HG03139 (cell line): ENCODE measurements around the gene HOXA5.

Source experiments
- ATAC-seq: cut with Tn5 transposase; IDR thresholded peaks from one replicate; pipeline ENCODE4 v1.9.1; 2021; ENCODE audit not compliant: unreplicated experiment

The HOXA5 gene

DNA sequence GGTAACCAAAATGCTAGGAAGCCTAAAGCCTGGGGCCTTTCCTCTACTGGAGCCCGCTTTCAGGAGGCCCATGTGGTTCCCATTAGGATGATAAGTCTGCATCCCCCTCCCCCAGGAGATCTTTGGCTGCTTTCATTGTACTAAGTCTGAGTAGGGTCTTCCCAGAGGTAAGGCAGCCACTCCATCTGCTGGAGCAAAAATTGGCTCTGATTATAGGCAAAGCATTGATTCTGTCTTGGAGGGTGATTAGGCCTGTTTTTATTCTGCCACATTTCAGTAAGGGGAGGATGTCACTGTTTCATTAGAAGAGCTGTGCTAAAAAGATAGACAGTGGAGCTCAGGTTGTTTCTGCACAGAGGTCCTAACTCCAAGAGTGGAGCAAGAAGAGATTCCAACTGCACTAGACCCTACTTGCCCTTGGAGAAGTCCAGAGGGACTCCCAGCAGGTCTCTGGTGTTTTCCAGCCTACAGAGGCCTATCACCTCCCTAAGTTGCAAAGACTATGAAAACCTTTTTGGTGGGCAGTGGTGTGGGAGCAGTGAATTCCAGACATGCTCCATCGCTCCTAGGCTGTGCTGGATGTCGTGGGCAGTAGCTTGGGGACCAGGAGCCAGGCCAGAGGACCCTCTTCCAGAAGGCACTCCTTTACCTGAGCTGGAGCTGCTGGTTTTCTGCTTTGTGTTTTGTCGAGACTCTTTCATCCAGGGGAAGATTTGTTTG is 33.9 kb downstream of the HOXA5 start:
- no peak for ATAC-seq

DNA sequence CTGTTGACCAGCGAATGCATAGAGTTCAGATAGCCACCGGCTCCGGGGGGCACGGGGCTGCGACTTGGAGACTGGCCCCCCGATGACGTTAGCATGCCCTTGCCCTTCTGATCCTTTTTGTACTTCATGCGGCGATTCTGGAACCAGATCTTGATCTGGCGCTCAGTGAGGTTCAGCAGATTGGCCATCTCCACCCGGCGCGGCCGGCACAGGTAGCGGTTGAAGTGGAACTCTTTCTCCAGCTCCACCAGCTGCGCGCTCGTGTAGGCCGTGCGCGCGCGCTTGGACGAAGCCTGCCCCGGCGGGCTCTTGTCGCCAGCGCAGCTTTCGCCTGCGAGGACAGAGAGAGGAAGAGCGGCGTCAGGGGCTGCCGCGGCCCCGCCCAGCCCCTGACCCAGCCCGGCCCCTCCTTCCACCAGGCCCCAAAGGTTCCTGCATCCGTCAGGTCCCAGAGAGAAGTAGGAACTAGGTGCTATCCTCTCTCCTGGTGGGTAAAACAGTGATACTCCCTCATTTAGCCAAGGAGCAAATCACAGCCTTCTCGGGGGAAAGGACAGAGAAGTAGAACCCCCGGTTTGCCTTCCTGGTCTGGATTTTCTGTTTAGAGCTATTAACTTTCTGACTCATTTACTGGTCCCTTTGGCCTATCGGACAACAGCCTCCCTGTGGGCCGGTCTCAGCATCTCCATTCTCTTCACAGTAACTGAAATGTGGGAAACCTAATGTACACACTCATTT is 34.9 kb downstream of the HOXA5 start:
- ATAC-seq: no peak

DNA sequence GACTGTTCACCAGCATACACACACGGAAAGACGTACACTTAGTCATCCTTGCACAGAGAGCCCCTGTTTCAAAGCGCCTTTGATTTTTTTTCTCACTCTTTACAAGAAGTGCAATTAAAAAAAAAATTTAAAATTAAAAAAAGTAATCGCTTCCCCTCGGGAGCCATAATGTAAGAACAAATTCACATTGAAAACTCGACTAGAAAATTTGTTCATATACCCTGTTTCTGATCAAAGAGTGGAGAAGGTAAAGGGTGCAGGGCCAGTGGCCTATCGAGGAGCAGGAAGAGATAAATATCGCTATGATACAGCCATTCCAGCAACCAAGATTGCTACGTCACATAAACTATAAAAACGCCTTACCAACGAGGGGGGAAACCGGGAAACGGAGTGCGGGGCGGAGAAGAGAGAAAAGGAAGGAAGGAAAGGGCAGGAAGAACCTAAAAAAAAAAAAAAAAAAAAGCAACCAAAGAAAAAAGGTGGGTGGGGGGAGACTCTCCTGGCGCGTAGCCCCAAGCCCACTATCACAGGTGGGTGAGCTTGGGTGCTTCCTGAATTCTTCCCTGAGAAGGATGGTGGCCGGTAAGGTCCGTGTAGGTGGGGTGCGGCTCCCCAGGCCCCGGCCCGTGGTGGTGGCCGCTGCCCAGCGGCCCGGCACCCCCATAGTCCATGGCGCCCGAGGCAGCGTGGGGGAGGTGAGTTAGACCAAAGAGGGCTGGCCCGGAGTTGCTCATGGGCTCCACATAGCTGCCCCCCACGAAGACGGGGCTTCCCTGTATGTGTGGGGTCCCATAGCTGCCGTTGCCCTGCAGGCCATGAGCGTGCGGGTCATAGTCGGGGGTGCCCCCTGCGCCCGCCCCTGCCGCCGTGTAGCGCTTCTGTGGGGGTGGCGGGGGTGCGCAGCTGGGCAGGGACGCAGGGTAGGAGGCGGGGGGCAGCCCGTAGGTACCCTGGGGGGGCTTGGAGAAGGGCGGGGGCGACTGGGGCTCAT is 35.8 kb downstream of the HOXA5 start:
- no peak for ATAC-seq

DNA sequence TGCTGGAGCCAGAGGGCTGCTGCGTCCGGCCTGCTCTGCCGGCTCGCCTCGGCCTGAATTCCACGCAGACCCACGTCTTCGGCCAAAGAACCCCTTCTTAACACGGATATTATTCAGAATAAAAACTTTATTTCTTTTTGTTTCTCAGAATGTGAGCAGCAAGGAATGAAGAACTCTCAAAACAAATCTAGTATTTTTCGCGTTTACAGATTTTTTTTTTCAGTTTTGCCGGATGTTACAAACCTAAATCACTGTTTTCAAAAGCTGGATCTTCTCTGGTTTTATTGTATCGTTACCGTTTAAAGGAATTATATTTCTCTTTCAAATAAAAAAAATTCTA is 36.6 kb downstream of the HOXA5 start:
- no peak for ATAC-seq

DNA sequence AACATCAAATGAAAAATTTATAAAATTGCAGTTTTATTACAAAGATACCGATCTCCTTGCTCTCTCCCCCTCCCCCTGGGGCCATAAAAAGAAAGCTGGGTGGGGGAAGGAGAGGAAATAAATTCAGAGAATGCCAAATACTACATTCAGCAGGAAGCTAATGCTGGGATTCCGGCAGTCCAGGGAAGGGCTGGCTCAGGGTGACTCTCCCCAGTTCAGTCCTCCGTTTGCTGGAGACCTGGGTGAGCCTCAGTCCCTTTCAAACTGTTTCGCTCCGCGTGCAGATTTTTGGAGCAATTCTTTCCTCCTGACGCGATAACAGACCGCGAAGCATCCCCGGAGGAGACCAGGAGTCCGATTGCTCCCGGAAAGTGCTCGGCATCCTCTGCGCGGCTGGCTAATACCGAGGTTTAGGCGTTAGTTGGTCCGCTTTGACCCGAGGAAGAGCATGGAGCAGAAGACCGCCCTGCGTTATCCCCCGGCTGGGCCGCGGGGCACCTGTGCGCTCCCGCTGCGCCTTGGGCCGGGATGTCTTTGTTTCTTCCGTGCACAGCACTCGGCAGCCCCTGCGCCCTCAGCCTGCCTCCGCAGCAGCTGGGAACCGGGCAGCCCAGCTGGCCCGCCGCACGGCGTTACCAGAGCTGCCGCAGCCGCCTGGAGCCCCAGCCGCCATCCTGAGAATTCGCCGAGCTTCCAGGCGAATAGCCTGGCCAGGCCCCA is 37.1 kb downstream of the HOXA5 start:
- no peak for ATAC-seq

DNA sequence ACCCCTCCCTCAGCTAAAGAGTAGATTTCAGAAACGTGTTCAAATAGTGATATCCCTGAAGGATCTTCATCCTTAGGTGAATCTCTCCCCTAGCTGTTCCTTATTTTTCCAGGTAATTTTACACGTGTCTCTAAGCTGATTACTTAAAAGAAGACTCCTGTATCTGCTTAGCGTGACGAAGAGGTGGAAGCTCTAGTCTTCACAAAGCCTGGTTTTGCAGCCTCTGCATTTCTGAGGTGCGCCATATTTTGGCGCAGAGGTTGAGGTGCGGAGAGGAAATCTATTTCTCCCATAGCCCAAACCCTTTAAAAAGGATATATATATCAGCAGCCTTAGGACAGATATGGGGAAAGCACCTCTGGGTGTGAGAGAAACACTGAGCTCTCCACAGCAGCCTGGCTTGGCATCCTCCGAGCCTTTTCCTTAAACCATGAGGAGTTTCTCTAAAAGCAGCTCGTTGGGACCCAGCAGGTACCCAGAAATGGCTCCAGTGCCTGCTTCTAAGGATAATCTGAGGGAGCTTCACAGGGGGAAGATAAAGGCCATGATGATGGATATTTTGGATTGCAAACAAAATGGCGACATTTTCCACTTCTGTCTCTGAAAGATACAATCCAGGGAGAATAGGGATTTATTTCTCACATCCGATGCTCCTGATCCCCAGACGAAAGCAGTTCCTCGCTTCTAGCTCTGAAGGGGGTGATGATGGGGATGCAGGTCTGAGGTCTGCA is 38.0 kb downstream of the HOXA5 start:
- ATAC-seq: no peak

DNA sequence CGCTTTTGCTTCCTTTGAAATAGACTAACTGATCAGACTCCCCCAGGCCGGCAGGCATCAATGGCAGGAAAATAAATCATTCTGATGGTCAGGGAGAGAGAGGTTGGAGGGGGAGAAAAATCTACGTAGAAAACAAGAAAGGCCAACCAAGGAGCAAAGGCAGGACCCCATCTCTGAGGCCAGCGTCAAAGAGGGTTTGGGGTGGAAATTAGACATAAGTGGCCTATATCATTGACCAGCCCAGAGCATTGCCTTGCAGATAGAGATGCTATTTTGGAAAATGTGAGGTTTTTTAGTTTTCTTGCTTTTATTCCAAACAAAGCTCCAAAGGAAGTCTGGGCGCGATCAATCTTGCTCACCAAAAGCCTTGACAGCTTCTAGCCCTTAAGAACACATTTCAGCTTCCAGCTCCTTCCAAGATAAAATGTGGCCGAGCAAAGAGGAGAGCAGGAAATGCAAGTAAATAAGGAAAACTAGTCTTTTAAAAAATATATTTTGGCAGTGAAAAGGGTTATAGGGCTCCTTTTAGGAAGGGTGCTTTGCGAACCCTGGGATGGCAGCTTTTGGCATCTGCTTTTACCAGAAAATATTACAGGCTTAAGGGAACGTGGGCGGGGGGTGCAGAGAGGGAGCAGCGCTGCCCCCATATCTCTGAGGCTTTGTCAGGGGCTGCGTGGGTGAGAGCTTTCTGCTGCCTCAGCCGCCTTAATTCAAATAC is 39.0 kb downstream of the HOXA5 start:
- no peak for ATAC-seq

DNA sequence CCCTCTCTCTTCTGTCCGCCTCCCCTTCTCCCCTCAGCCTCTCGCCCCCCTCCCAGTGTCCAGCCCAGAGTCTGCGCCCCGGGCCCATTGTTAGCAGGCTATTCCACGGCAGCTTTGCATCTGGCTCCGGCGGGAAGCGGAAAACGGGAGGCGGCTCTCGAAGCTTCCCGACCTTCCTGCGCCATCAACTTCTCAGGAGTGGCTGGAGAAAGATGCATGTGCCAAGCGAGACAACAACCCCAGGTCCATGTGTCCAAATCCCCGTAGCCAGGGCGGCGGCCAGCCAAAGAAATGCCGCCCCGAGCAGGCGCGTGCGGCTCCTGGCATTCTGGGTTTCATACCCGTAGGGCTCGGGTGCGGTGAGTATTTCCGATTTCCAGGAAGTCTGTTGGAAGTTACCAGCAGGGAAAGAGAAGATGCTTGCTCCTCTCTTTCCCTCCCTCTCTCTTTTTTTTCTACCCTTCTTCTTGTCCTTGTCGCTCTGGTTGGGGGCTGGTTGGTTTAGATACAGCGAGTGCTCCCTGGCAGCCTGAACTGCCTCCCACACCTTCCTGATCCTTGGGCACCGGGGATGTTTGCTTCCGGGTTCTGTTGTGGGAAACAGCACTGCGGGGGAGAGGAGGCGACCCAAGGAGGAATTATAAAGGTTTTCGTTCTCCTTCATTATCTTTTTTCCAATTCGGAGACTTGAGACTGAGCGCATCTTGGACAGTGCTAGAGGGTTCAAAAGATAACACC is 39.8 kb downstream of the HOXA5 start:
- ATAC-seq: no peak

DNA sequence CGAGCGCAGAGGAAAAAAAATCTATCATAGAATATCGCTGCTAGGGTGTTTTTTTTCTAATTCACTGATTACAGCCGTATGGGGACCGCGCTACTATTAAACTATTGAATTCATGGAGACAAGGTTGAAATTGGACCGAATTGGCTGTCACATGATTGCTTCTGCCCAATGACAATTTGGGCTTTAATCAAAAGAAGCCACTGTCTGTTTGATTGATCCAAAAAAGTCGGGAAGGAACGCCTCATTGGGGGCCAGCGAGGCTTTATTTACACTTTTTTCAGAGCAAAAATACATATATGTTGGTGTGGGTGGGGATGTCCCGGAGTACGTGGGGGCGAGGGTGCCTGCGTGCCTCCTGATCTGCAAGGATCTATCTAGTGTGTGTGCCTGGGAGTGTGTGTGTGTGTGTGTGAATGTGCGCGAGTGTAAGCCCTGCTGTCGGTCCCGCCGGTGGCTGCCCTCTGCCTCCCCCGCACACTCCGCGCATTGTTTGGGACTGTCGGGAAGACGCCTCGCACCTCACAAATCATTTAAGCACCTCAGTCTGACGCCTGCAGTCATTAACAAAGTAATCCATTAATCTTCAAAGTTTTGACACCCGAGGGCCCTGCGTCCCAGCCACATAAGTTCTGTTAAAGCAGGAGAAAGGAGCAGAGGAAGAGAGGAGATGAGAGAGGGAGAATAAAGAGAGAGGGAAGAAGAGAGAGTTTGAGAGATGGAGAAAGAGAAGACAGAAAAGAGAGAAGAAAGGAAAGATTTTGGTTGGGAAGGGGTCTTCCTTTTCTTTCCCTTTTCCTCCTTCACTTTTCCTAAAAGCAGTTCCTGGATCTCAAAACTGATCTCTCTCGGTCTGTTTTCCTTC is 40.7 kb downstream of the HOXA5 start, which contains the start of gene HOXA2:
Gene HOXA2 (minus strand): TSS at position 103 of the 862 bp plus-strand sequence. CDS start 183 bp downstream, outside the sequence.
- ATAC-seq: no peak

DNA sequence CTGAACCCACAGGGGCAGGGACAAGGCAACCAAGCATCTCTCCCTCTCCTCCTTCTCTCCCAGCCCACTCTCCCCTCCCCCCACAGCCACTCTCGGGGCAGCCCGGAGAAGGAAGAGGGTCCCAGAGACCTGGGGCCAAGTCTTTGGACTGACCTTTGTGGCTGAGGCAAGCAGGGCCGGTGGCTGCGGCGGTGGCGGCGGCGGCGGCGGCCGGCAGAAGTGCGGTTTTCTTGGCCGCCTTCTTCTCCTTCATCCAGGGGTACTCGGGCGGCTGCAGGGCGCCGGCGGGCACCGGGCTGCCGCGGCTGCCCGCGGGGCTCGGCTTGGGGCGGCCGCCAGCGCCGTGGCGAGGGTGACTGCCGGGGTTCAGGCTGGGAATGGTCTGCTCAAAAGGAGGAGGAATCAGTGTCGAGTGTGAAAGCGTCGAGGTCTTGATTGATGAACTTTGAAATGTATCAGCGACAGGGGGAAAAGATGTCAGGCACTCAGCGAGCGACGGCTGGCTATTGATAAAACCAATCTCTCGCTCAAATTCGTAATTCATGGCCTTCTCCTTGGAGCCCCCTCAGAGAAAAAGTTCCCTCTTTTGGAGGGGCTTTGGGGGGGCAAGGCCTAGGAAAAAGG is 41.4 kb downstream of the HOXA5 start:
- ATAC-seq: no peak

DNA sequence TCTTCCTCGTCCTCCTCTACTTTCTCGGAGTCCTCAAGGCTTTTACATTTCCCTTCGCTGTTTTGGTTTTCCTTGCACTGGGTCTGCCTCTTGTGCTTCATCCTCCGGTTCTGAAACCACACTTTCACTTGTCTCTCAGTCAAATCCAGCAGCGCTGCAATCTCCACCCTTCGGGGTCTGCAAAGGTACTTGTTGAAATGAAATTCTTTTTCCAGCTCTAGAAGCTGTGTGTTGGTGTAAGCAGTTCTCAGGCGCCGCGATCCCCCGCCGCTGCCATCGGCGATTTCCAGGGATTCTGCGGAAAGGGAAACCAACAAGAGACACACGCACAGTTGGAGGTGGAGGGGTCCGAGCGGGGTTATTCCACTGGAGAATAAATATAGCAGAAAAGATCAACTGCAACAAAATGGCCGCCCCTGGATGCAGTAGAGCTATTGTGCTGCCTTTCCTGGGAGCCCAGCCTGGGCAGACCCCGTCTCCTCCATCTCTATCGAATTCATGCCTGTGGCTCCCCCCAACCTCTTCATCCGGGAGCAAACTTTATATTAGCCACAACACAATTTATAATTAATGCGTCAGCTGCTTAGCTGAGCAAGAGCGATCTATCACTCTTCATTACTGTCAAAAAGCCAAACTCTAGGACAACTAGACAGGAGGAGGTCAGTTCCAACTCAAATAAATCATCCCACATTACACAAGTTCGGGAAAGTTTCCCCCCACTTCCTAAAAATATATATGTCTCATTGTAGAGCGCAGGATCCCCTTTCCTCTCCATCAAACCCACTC is 42.1 kb downstream of the HOXA5 start:
- no peak for ATAC-seq

DNA sequence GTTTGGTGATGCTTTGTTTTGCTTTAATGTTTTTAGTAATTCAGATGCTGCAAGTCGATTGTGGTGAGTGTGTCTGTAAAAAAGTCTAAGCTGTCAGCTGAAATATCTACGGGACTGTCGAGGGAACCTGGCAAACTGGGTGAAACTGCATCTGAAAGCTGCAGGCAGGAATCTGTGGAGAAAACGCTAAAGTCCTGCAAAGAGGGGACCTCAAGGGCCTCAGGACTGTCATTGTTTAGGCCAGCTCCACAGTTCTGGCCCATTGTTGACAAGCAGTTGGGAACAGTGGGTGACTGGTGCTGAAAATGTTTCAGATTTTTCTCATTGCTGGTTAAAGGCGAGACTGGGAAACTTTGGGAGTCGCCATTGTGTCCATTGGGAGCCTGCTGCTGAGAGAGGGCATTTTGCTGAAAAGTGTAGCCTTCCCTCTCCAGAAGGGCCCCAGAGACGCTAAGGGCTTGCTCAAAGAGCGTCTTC is 42.7 kb downstream of the HOXA5 start:
- no peak for ATAC-seq

DNA sequence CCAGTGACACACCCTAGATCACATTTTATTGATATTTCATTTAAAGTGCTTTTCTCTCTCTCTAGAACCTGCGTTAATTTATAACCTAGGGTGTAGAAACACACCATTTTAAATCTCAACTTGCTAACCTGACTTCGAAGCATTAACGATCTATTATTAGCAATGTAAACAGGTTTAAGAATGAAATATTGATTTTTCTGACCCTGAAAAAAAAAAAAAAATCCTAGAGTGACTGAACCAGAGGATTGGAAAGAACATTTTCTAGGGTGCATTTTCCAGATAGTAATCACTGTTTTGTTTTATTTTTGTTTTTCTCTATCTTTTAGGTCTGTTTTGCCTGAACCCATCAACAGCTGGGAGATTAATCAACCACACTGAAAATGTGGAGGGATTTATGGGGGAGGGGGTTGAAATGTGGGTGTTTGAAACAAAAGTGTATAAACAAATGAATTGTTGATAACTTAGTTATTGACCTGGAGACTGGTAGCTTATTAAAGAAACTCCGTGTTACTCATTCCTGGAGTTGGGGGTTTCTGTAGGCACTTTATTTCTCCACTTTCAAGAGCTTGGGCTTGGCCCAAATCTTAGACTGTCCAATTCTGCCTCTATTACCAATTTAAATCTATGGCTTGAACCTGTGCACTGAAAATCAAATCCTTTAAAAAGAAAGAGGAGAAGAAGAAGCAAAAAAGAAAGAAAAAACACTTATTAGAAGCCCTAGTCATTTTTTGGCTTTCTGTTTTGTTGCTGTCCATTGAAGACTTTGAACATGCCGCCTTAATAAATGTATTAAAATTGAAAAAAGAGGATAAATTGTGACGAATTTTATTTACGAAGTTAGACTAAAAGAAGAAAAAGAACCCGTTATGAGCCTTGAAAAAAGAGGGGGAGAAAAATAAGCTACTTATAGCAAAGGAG is 43.8 kb downstream of the HOXA5 start:
- ATAC-seq: no peak

DNA sequence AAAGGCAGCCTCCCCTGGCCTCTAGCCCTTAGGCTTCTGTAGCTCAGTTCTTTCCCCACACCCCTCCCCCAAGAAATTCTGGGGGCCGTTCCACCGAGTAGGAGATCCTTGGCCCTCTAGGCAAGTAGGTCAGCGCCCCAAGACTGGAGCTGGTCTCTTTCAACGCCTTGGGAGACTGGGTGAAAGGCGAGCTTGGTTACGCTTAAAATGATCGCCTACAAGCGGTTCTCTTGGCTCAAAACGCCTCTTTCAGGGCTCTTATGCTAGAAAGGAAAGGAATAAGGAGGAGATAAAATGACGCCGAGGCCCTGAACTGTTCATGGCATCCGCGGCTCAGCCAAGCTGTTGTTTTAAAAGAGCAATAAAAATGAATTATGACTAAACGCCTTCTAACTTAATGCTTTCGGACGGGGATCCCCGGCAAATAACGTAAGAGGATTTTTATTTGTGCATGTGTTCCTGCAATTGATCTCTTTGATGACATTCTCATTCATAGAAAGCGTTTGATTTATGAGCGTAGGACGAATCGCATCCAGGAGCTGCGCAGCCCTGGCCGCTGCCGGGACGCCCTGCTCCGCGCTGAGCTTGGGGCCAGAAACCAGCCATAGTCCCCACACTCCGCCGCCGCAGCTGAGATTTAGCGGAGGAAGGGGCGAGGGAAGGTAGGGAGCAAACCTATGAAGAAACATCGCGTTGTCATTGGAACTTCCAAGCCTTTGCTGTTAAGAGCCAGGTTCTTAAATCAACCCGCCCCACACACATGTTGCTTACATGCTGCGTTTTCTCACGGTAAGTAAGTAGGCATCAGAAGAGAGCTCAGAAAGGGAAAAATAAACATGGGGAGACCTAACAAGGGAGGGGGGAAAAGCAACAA is 44.7 kb downstream of the HOXA5 start:
- no peak for ATAC-seq
